Kidney epithelial cell (primary cell): Measurements from ENCODE around the gene TIGD3. TPM values are rescaled to one million over a fixed set of nuclear protein-coding genes. Genes with fewer than 3 reads are reported as not detected.

Experiments
- DNase-seq: peaks from one replicate; pipeline ENCODE4 v3.0.0-alpha.2; 2010; ENCODE audit warnings: low read depth
- H3K27me3 ChIP-seq: 2 replicates; pipeline ENCODE4 v1.6.0; 2011; ENCODE audit warnings: low read length; ENCODE audit not compliant: control insufficient read depth, insufficient read depth
- H3K36me3 ChIP-seq: 2 replicates; pipeline ENCODE4 v1.5.1; 2011; ENCODE audit warnings: low read length; ENCODE audit not compliant: control insufficient read depth, insufficient read depth
- H3K4me3 ChIP-seq: 2 replicates; pipeline ENCODE4 v1.5.1; 2011; ENCODE audit warnings: low read depth, mild to moderate bottlenecking, control low read depth, low read length
- total RNA-seq: library from RNA; depleted of rRNA; stranded (reverse); fragments of >200 nt; gene quantifications from 2 replicates; pipeline ENCODE4 v1.2.3, GENCODE V29; 2015
- TF ChIP-seq, protein P1 (sequence below): IDR thresholded peaks from 2 replicates; pipeline ENCODE4 v1.5.1; 2011; ENCODE audit warnings: mild to moderate bottlenecking, moderate library complexity, low read length, control low read depth, inconsistent platforms; ENCODE audit not compliant: insufficient read depth, poor library complexity, severe bottlenecking

TIGD3 gene
- total RNA-seq, 1 donor from 2014 or later: 1.3 TPM

DNA sequence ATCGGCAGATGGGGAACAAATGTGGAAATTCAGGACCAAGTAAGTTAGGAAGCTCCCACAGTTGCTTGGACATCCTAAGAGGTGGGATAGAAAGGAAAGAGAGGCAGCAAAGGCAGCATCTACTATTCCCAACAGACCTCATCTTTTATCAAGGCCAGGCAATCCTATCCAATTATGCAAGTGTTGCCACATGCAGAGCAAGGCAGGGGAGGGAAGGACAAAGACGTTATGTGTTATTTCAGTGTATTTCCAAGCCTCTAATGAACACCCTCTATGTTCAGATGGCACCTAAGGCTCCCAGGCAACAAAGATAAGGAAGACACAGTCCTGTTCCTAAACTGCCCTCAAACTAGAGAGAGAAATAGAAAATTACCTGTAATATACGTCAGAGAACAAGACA is 9.2 kb downstream of the TIGD3 start:
- no peak for DNase-seq
- TF ChIP-seq, protein P1, sequence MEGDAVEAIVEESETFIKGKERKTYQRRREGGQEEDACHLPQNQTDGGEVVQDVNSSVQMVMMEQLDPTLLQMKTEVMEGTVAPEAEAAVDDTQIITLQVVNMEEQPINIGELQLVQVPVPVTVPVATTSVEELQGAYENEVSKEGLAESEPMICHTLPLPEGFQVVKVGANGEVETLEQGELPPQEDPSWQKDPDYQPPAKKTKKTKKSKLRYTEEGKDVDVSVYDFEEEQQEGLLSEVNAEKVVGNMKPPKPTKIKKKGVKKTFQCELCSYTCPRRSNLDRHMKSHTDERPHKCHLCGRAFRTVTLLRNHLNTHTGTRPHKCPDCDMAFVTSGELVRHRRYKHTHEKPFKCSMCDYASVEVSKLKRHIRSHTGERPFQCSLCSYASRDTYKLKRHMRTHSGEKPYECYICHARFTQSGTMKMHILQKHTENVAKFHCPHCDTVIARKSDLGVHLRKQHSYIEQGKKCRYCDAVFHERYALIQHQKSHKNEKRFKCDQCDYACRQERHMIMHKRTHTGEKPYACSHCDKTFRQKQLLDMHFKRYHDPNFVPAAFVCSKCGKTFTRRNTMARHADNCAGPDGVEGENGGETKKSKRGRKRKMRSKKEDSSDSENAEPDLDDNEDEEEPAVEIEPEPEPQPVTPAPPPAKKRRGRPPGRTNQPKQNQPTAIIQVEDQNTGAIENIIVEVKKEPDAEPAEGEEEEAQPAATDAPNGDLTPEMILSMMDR: no peak
- Histone ChIP-seq H3K36me3 (no peaks in the 10 kb centered on the region), H3K4me3 (no peak overlapping the region), H3K27me3 (no peaks in the 10 kb centered on the region)

DNA sequence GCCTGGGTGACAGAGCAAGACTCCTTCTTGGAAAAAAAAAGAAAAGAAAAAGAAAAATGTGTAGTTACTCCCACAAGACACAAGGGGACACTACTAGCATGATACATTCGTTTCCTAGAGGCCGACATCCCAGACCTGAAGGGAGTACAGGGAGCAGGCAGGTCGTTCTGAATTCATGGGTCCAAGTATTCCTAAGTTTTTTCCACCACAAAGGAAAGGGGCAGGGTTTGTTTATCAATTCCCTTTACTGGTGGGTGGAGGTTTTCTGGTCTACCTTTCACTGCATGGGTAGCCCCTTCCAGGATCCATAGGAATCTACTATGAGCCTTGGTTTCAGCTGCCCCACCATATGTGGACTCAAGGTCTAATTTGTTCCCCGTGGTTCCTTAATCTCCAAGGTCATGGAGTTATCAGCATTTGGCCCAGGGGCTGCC is 11.8 kb downstream of the TIGD3 start:
- no peaks in the 10 kb centered on the region for H3K36me3 ChIP-seq
- TF ChIP-seq, protein P1: peak; percentile 77
- H3K27me3 ChIP-seq: no peaks in the 10 kb centered on the region
- H3K4me3 ChIP-seq: no peak overlapping the region
- no peak for DNase-seq

DNA sequence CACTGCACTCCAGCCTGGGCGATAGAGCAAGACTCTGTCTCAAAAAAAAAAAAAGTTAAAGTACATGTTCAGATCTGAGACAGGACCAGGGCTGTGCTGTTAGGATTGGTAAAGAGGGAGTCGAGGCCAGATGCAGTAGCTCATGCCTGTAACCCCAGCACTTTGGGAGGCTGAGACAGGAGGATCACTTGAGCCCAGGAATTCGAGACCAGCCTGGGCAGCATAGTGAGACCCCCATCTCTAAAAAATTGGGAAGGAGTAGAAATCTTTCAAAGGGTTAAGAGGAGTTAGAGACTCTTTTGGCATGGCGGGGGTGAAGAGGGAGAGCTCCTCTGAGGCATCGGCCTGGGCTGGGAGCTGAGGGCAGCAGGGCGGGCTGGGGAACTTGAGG is 16.1 kb downstream of the TIGD3 start:
- no peaks in the 10 kb centered on the region for H3K36me3 ChIP-seq
- H3K27me3 ChIP-seq: no peaks in the 10 kb centered on the region
- no peak overlapping the region for H3K4me3 ChIP-seq
- TF ChIP-seq, protein P1: no peak
- DNase-seq: no peak

DNA sequence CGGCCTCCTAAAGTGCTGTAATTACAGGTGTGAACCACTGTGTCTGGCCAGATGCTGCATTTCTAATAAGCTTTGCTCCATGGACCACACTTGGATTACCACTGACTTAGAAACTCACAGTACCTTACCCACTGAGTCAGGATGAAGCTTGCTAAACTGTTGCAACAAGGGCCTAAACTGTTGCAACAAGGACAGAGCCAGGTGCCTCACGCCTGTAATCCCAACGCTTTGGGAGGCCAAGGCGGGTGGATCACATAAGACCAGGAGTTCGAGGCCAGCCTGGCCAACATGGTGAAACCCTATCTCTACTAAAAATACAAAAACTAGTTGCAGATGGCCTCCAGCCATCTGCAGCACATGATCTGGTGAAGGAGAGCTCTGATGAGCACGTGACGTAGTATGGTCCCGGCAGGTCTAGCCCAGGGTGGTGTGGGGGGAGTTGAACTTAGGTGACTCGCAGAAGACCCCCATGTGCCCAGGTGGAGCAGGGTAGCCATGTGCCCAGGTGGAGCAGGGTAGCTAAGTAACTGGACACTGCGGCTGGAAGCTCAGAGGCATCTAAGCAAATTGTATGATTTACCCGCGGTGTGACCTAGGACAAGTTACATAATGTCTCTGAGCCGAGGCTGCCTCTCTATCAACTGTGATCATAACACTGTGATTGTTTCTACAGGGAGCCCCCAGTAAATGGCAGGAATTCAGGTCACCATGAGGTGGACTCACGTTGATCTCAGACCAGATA is 19.5 kb downstream of the TIGD3 start:
- Histone ChIP-seq H3K27me3 (no peaks in the 10 kb centered on the region), H3K36me3 (no peaks in the 10 kb centered on the region), H3K4me3 (no peak overlapping the region)
- no peak for DNase-seq
- TF ChIP-seq, protein P1: no peak

DNA sequence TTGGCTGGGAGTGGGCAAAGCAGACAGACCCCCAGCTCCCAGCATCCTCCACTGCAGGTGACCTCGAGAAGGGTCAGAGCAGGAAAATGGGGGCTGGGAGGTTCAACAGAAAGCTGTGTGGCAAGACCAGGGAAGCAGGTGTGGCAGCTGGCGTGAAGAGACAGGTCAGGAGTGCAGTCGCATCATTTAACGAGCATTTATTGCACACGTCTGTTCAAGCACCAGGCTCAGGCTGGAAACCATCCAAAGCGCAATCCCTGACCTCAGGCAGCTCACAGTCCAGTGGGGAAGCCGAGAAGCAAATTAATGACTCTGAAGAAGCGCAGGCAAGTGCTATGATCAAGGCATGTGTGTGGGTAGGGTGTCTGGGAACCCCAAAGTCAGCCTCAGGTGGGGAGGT is 20.5 kb downstream of the TIGD3 start:
- Histone ChIP-seq H3K27me3 (no peaks in the 10 kb centered on the region), H3K4me3 (no peak overlapping the region), H3K36me3 (no peaks in the 10 kb centered on the region)
- DNase-seq: no peak
- TF ChIP-seq, protein P1: no peak
